SK-N-SH (cell line): Measurements from ENCODE around the gene PCSK5. TPM values are rescaled to one million over a fixed set of nuclear protein-coding genes. Genes with fewer than 3 reads are reported as not detected.

ENCODE experiments used
- CTCF ChIA-PET: fragments of 300-600, 350-600 bp; formaldehyde crosslinking; extraction: SDS; loops from one replicate; lab custom pipeline; 2021; lab: Yijun Ruan, JAX
- POLR2A ChIA-PET: fragments of 350-600 bp; sonication (Branson Sonifier 250); formaldehyde crosslinking; extraction: SDS; loops from one replicate; lab custom pipeline; 2020; ENCODE audit warnings: antibody characterized with exemption, inconsistent platforms; lab: Yijun Ruan, JAX
- DNase-seq: peaks from one replicate; pipeline ENCODE4 v3.0.0; 2012
- H2AFZ ChIP-seq: fragments of 200-600 bp; sonication (generic); 2 replicates; pipeline ENCODE4 v1.8.1; 2016; ENCODE audit warnings: antibody characterized with exemption, mild to moderate bottlenecking, low read depth
- H3F3A ChIP-seq: fragments of 200-600 bp; sonication (generic); replicated peaks from 2 replicates; pipeline ENCODE3; 2016; ENCODE audit warnings: antibody characterized with exemption, mild to moderate bottlenecking; ENCODE audit not compliant: insufficient read depth
- H3K27ac ChIP-seq, 2 experiments: fragments of 200-500 bp in 1 of 2; fragments of 200-600 bp in 1 of 2; sonication (Bioruptor generic) in 1 of 2; sonication (generic), shearing (Covaris generic) in 1 of 2; 2 replicates each; pipeline versions ENCODE4 v1.5.1 to v1.6.1; 2014 to 2016; ENCODE audit warnings: low read depth in 2 of 2, inconsistent platforms in 1 of 2, low read length in 1 of 2, mild to moderate bottlenecking in 1 of 2, mixed read lengths in 1 of 2
- H3K27me3 ChIP-seq: fragments of 200-600 bp; sonication (generic), shearing (Covaris generic); 2 replicates; pipeline ENCODE4 v1.6.1; 2016; ENCODE audit warnings: mixed run types; ENCODE audit not compliant: insufficient read depth
- H3K36me3 ChIP-seq, 2 experiments: fragments of 200-500 bp in 1 of 2; fragments of 200-600 bp in 1 of 2; sonication (Bioruptor generic) in 1 of 2; sonication (generic) in 1 of 2; replicated peaks in 1 of 2; 2 replicates each; pipeline versions ENCODE3 to v1.5.1; 2014 to 2016; ENCODE audit warnings: low read length in 1 of 2, mild to moderate bottlenecking in 1 of 2; ENCODE audit not compliant: insufficient read depth in 2 of 2, control insufficient read depth in 1 of 2
- H3K4me1 ChIP-seq, 2 experiments: fragments of 200-500 bp in 1 of 2; fragments of 200-600 bp in 1 of 2; sonication (Bioruptor generic) in 1 of 2; sonication (generic), shearing (Covaris generic) in 1 of 2; 2 replicates each; pipeline versions ENCODE4 v1.5.1 to v1.6.1; 2014 to 2016; ENCODE audit warnings: low read depth in 1 of 2, low read length in 1 of 2, mixed run types in 1 of 2; ENCODE audit not compliant: insufficient read depth in 2 of 2, control insufficient read depth in 1 of 2
- H3K4me2 ChIP-seq: fragments of 200-600 bp; sonication (generic), shearing (Covaris generic); 2 replicates; pipeline ENCODE4 v1.6.1; 2017; ENCODE audit warnings: mixed run types
- H3K4me3 ChIP-seq, 2 experiments: fragments of 200-500 bp in 1 of 2; fragments of 200-600 bp in 1 of 2; sonication (Bioruptor generic) in 1 of 2; sonication (generic), shearing (Covaris generic) in 1 of 2; 2 replicates each; pipeline versions ENCODE4 v1.5.1 to v1.8.1; 2014 to 2016; ENCODE audit warnings: low read depth in 2 of 2, inconsistent platforms in 1 of 2, low read length in 1 of 2, mild to moderate bottlenecking in 1 of 2, mixed read lengths in 1 of 2, moderate library complexity in 1 of 2
- H3K79me2 ChIP-seq: fragments of 200-600 bp; sonication (generic); 2 replicates; pipeline ENCODE4 v1.8.1; 2017; ENCODE audit warnings: mild to moderate bottlenecking; ENCODE audit not compliant: insufficient read depth
- H3K9ac ChIP-seq: fragments of 200-600 bp; sonication (generic); 2 replicates; pipeline ENCODE4 v1.6.1; 2017; ENCODE audit warnings: mixed run types
- H3K9me2 ChIP-seq: fragments of 200-600 bp; sonication (generic); 2 replicates; pipeline ENCODE4 v1.6.1; 2017; ENCODE audit warnings: mixed run types
- H3K9me3 ChIP-seq: fragments of 200-600 bp; sonication (generic); 2 replicates; pipeline ENCODE4 v1.6.1; 2017; ENCODE audit warnings: mixed run types, mild to moderate bottlenecking, moderate library complexity
- H4K20me1 ChIP-seq: fragments of 200-600 bp; sonication (generic); 2 replicates; pipeline ENCODE4 v1.6.1; 2017; ENCODE audit warnings: mild to moderate bottlenecking, mixed run types; ENCODE audit not compliant: insufficient read depth
- CHD2 ChIP-seq: fragments of 150-350 bp; IDR thresholded peaks from 2 replicates; pipeline ENCODE4 v1.6.1; 2018; ENCODE audit warnings: low read length; ENCODE audit not compliant: partially characterized antibody
- FOXM1 ChIP-seq: IDR thresholded peaks from 2 replicates; pipeline ENCODE4 v1.4.0; 2012; ENCODE audit warnings: low read depth, mild to moderate bottlenecking
- GABPA ChIP-seq: IDR thresholded peaks from 2 replicates; pipeline ENCODE4 v1.4.0; 2012; ENCODE audit warnings: low read depth, mild to moderate bottlenecking
- NFIC ChIP-seq: IDR thresholded peaks from 2 replicates; pipeline ENCODE4 v1.4.0; 2012; ENCODE audit warnings: borderline replicate concordance
- POLR2AphosphoS5 ChIP-seq: IDR thresholded peaks from 2 replicates; pipeline ENCODE4 v1.6.1; 2012; ENCODE audit warnings: low read depth, low read length
- RAD21 ChIP-seq: IDR thresholded peaks from 2 replicates; pipeline ENCODE4 v1.6.1; 2012; ENCODE audit warnings: mild to moderate bottlenecking, low read length
- RCOR1 ChIP-seq: fragments of 150-350 bp; IDR thresholded peaks from 2 replicates; pipeline ENCODE4 v1.6.1; 2017; ENCODE audit warnings: antibody characterized with exemption, low read length
- REST ChIP-seq: IDR thresholded peaks from 2 replicates; pipeline ENCODE4 v1.6.1; 2012; ENCODE audit warnings: mild to moderate bottlenecking, low read depth, low read length, moderate library complexity
- RFX5 ChIP-seq: IDR thresholded peaks from 2 replicates; pipeline ENCODE4 v1.6.1; 2012; ENCODE audit warnings: mild to moderate bottlenecking, improper control_type of control experiment, low read length
- SMC3 ChIP-seq: IDR thresholded peaks from 2 replicates; pipeline ENCODE4 v1.6.1; 2012; ENCODE audit warnings: low read depth, low read length, improper control_type of control experiment
- TCF12 ChIP-seq: IDR thresholded peaks from 2 replicates; pipeline ENCODE4 v1.4.0; 2012
- USF2 ChIP-seq: fragments of 150-350 bp; IDR thresholded peaks from 2 replicates; pipeline ENCODE4 v1.6.1; 2017; ENCODE audit warnings: antibody characterized with exemption, low read length, low read depth, borderline replicate concordance
- YY1 ChIP-seq: IDR thresholded peaks from 2 replicates; pipeline ENCODE4 v1.4.0; 2012; ENCODE audit warnings: low read depth, mild to moderate bottlenecking
- ZBTB33 ChIP-seq: IDR thresholded peaks from 2 replicates; pipeline ENCODE4 v1.4.0; 2012; ENCODE audit warnings: low read depth, borderline replicate concordance
- WGBS: methylation state at CpG from one replicate; pipeline ENCODE4 v1.1.6; 2017; ENCODE audit warnings: low lambda C conversion rate; 5-methylcytosine and 5-hydroxymethylcytosine counted together
- polyA plus RNA-seq, 3 experiments: library from polyadenylated mRNA; depleted of rRNA; stranded (reverse); fragments of >200 nt; gene quantifications; 2 replicates each; pipeline ENCODE4 v1.2.3, GENCODE V29; 2012

PCSK5 gene
- polyA plus RNA-seq, 1 of the 3 experiments (the other 2 are of a cell fraction) = 0.08 TPM

- POLR2A ChIA-PET = no interaction called here
- TF ChIP-seq ZBTB33 (no peak), GABPA (no peak), REST (no peak), YY1 (no peak), RCOR1 (no peak), USF2 (no peak), TCF12 (no peak), CHD2 (no peak), POLR2AphosphoS5 (no peak), FOXM1 (no peak), RFX5 (no peak), SMC3 (no peak), RAD21 (no peak), NFIC (no peak)
- WGBS = 33% methylated on average over 1 of the region's 1 CpG
These were observed 197.5 kb downstream of the PCSK5 start for GRCh38 chr9:76087976-76088375.

More at GRCh38 chr9:76087976-76088375, 197.5 kb downstream of the PCSK5 start:
- no peaks in the 10 kb centered on the region for H3F3A ChIP-seq
- no peaks in the 10 kb centered on the region for H4K20me1 ChIP-seq
- DNase-seq = no peak
- CTCF ChIA-PET = no interaction called here
- no peaks in the 10 kb centered on the region for H3K9me2 ChIP-seq
- H3K36me3 ChIP-seq = no peaks in the 10 kb centered on the region
- H3K9me3 ChIP-seq = no peaks in the 10 kb centered on the region
- no peaks in the 10 kb centered on the region for H3K4me1 ChIP-seq
- no peaks in the 10 kb centered on the region; the same call in 1 of the 2 replicates for H3K27me3 ChIP-seq
- no peak overlapping the region for H3K4me2 ChIP-seq
- no peak overlapping the region for H3K27ac ChIP-seq
- H2AFZ ChIP-seq = no peak overlapping the region
- H3K4me3 ChIP-seq = no peak overlapping the region
- H3K9ac ChIP-seq = no peak overlapping the region
- no peaks in the 10 kb centered on the region for H3K79me2 ChIP-seq
